Stimulated activated CD4-positive, alpha-beta T cell treated with anti-CD3 and anti-CD28 coated beads, Interleukin-4, amount 100 ng/mL, for 48 hours (primary cell): ENCODE results near the gene YKT6.
A peak's percentile ranks its signal among the peaks of the same experiment; 100 is the strongest.
"Not testable (repeated sequence)": the region's sequence is repeated elsewhere in the genome, so short reads cannot be mapped to it uniquely, and the experiment has no call there.

ENCODE experiments used
- DNase-seq, 2 donors: peaks; one replicate each; pipeline ENCODE4 v3.0.0-alpha.2; 2020; ENCODE audit warnings: low read depth in 2 of 2

Gene YKT6

DNA sequence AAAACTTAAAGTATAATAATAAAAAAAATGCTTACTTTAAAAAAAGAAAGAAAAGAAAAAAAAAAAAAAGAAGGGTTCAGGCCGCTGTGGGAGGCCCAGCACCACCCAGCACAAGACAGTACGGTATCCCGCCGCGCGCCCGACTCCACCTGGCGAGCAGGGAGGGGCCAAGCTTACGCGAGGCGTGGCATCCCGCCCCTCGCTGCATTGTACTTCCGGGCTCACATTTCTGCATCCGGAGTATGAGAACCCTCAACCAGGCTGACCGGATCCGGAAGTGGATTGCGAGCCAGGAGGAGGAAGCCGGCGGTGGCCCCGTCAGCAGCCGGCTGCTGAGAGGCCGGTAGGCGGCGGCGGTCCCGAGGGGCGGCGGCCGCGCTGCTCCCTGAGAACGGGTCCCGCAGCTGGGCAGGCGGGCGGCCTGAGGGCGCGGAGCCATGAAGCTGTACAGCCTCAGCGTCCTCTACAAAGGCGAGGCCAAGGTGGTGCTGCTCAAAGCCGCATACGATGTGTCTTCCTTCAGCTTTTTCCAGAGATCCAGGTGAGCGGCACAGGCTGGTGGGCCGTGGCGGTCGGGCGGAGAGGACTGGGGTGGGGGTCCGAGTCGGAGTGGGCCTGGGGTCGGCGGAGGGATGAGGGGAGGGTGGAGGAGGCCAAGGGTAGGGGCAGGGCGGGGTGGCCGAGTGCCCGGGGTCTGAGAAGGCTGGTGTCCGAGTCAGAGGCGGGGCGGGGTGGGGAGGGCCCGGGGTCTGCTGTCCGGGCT, at the start of gene YKT6:
Gene YKT6 (plus strand): TSS at position 280 of the 763 bp plus-strand sequence. CDS start 158 bp downstream, at position 438.
- peak; percentile 91 to 95 for DNase-seq

DNA sequence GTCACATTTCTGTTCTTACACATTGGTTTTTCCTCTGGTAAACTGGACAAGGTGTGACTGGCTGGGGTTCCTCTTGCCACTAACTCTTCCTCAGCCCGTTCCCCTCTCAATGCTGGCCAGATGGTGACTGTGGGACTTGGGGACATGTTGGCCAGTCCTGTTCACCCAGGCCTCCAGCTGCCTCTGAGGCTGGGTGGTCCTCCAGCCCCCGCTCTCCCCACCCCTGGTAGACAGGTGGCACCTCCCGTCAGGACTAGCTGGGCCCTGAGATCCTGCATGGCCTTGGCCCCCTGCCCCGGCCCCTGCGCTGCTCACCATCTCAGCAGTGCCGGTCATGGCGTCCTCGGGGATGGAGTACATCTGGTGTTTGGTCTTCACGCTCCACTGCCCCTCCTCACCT, 48.8 kb upstream of the YKT6 start:
- no peak for DNase-seq

- DNase-seq, result no peak
Observed at GRCh38 chr7:44152971-44153947, 47.5 kb upstream of the YKT6 start.

GRCh38 chr7:44153948-44154335, 46.8 kb upstream of the YKT6 start:
- DNase-seq, result no peak

DNA sequence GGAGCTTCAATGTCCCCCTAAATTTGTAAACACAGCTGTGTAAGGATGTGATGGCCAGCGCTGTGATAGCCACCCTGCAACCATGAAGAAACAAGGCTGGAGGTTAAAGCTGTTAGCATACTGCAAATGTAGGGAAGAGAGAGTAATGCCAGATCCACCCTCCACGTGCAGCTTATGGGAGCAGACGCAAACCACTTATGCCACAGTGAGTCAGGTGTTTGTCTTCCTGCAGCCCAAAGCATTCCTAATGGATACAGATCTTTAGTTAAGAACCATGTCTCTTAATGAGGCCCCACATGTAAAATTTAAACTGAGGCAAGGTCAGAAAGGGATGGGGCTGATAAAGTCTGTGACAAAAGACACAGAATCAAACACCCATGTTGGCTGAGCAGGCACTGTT, 46.1 kb upstream of the YKT6 start:
- no peak for DNase-seq

DNA sequence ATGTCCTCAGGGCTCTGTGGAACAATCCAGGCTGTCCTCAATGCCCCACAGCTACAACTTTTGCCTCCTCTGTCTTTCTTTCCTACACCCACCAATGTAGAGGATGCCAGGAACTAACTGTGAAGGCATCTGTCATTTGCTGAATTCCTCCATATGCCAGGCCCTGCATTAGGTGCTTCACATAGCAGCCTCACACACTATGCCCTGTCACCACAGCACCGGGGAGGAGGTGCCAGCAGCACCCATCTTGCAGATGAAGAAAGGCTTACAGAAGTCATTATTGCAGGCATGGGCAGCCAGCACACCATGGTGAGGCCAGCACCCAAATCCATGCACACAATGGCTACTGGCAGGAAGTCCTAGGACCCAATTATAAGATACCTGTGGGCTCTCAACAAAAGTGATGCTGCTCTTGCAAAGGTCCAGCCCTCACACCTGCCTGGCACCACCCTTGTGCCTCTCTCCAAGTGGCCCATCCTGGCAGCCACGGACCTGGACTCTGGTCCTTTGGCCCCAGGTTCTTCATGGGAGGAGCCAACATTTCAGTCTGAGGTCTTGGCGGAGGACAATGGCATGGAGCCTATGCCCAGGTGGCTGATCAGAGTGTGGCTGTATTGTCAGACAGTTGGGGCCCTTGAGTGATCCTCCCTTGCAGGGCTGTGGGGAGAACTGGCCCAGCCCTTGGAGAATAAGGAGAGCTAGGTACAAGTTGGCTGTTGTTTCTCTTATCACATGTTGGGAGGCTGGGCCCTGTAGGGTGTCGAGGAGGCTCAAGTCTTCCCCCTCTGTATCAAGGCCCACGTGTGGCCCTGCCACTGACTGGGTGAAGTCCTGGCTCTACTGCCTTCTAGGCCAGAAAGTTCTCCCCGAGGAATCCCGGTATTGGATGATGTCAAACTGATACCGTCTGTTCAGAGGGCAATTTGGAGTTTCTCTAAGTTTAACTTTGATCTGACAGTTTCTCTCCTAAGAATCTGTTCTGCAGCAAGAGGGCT, 45.3 kb upstream of the YKT6 start:
- no peak for DNase-seq

- no peak for DNase-seq
Observed at GRCh38 chr7:44156453-44157010, 44.2 kb upstream of the YKT6 start.

GRCh38 chr7:44157116-44158080, 43.4 kb upstream of the YKT6 start:
- DNase-seq, result no peak

- DNase-seq, result no peak
Observed at GRCh38 chr7:44158096-44158872, 42.5 kb upstream of the YKT6 start.

- DNase-seq, result no peak
Observed at GRCh38 chr7:44158873-44159631, 41.7 kb upstream of the YKT6 start.

DNA sequence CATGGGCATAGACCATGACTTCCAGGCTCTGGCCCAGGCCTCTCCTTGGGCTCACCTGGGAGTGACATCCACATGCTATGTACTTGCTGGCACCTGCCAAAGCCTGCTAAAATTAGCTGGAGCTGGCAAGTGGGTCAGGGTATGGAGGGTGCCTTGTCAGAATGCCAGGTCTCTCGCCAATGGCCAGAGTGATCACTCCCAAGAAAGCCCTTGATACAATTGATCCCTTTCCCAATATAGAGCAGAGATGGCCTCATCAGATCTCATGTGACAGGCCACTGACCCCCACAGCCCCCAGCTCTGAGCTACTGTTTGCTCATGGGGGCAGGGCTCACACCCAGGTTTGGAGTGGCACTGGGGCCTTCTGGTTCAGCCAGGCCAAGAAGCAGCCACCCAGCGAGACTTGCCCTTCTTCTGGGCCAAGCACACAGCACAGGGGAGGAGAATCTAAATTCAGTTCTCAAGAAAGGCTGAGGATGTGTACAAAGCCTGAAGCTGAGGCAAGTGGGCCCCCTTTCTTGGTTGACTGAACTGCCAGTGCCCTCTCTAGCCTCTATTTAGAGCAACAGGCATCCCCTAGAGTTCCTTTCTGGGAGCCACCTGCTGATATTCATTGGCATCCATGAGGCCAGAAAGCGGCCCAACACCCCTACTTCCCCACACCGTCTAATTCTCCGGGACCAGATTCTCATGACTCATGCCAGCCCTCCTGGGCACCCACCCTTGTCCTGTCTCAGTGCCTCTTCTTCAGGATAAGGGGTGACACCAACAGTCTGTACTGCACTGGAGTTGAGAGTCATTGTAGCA, 40.8 kb upstream of the YKT6 start:
- no peak for DNase-seq

DNA sequence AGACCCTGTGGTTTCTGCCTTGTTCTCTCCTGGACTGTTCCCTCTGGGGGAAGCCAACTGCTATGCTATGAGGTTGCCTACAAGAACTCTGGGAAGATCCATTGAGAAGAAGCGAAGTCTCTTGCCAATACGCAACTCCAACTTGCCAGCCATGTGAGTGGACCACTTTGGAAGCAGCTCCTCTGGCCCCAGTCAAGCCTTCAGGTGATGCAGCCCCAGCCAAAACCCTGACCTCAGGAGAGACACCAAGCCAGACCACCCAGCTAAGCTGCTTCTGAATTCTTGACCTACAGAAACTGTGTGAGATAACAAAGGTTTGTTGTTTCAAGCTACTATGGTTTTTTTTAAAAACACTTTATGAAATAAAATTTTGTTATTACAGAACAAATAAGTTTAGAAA, 39.4 kb upstream of the YKT6 start:
- no peak for DNase-seq

DNA sequence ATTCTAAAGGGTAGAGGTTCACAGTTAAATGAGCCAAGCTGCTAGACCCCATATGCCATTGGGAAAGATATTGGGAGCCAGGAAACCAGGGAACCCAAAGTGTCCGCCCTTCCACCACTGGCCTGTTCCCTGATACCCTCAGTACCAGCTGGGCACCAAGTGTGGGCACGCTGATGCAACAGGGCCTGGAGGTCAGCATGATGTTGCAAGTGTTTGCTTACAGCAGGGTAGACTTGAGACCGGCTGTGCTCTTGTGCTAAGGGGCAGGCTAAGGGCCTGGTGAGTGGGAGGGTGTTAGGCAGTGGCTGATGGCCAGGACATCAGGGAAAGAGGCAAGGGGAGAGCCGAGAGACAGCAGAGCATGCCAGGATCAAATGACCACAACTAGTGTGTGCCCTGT, 38.6 kb upstream of the YKT6 start:
- DNase-seq, result no peak

GRCh38 chr7:44162785-44163395, 37.9 kb upstream of the YKT6 start:
- no peak for DNase-seq

DNA sequence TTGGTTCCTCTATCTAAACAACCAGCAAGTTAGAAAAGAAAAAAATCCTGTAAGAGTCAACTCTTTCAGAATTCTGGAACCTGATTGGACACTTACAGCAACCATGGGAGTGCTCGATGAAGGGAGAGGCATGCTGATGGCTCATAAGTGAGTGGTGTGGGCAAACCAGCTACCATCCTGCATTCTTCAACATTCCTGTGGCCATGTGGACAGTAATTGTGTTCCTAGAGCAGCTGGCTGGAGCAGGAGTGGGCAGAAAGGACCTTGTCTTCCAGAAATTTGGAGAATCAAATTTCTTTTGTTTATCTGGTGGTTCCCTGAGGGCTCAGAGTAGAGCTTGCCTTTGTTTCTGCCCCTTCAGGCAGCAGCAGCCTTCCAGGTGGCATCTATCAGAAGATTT, 37.2 kb upstream of the YKT6 start:
- no peak for DNase-seq

DNA sequence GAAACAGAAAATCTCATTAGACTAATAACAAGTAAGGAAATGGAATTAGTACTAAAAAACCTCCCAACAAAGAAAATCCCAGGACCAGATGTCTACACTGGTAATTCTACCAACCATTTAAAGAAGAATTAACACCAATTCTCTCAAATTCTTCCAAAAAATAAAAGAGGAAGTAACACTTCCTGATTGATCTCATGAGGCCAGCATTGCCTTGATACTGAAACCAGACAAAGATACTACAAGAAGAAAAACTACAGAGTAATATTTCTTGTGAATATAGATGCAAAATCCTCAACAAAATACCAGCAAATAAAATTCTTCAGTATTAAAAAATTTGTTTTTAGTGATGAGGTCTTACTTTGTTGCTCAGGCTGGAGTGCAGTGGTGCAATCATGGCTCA, 32.9 kb upstream of the YKT6 start:
- no peak for DNase-seq

GRCh38 chr7:44171901-44172300, 28.9 kb upstream of the YKT6 start:
- DNase-seq, result not testable (repeated sequence)
